T-cell (primary cell): Measurements from ENCODE around the gene LRCH1. TPM values are rescaled to one million over a fixed set of nuclear protein-coding genes. Genes with fewer than 3 reads are reported as not detected.

Experiments
- ATAC-seq, 4 experiments: fragments of 200-7000 bp in 3 of 4; fragments of 150-1000 bp in 1 of 4; cut with Tn5 transposase; replicated peaks in 1 of 4; 1 replicate in 3 of 4; 2 replicates in 1 of 4; pipeline ENCODE4 v1.10.0; 2021; ENCODE audit warnings: moderate library complexity in 3 of 4, mild to moderate bottlenecking in 2 of 4, moderate number of reproducible peaks in 1 of 4
- CTCF ChIA-PET, 2 donors: fragments of 300-600 bp; sonication (Branson Sonifier 250); formaldehyde crosslinking; loops; one replicate each; lab custom pipeline; 2022; ENCODE audit warnings: antibody characterized with exemption in 2 of 2; lab: Charles Lee
- POLR2A ChIA-PET, 2 donors: fragments of 300-600 bp; sonication (Branson Sonifier 250); formaldehyde crosslinking; loops; one replicate each; lab custom pipeline; 2022; ENCODE audit warnings: antibody characterized with exemption in 2 of 2; lab: Charles Lee
- DNase-seq, 35 experiments: peaks; one replicate each; pipeline versions ENCODE4 v3.0.0 to v3.0.0-alpha.2; 2013 to 2023
- H3K27ac ChIP-seq: one replicate; pipeline ENCODE4 v1.5.1; 2013; ENCODE audit warnings: low read length
- H3K27me3 ChIP-seq, 2 experiments: replicated peaks in 1 of 2; 1 replicate in 1 of 2; 2 replicates in 1 of 2; pipeline versions ENCODE4 v1.6.1 to v1.7.0; 2013; ENCODE audit warnings: low read length in 1 of 2, mixed read lengths in 1 of 2; ENCODE audit not compliant: control insufficient read depth in 2 of 2, insufficient read depth in 2 of 2; ENCODE audit errors: extremely low read depth in 1 of 2
- H3K36me3 ChIP-seq, 2 donors: 1 replicate in 1 of 2; 2 replicates in 1 of 2; pipeline versions ENCODE4 v1.6.1 to v1.7.0; 2013; ENCODE audit warnings: low read length in 1 of 2; ENCODE audit not compliant: control insufficient read depth in 2 of 2, insufficient read depth in 1 of 2; ENCODE audit errors: extremely low read depth in 1 of 2
- H3K4me1 ChIP-seq, 2 experiments: 1 replicate in 1 of 2; 2 replicates in 1 of 2; pipeline versions ENCODE4 v1.6.1 to v1.7.0; 2013; ENCODE audit warnings: low read length in 2 of 2, mixed read lengths in 1 of 2; ENCODE audit not compliant: insufficient read depth in 2 of 2, control insufficient read depth in 1 of 2; ENCODE audit errors: extremely low read depth in 1 of 2
- H3K4me3 ChIP-seq, 2 donors: 1 replicate in 1 of 2; 2 replicates in 1 of 2; pipeline versions ENCODE4 v1.5.1 to v1.7.0; 2013; ENCODE audit warnings: mild to moderate bottlenecking in 2 of 2, low read length in 1 of 2, moderate library complexity in 1 of 2; ENCODE audit not compliant: control insufficient read depth in 1 of 2; ENCODE audit errors: extremely low read depth in 1 of 2
- H3K9me3 ChIP-seq: 2 replicates; pipeline ENCODE4 v1.7.0; 2013
- H3K27ac Mint-ChIP-seq, 2 donors: one replicate each; pipeline ENCODE4 v1.8.0; 2020 to 2021; ENCODE audit warnings: mild to moderate bottlenecking in 2 of 2, mixed read lengths in 2 of 2
- H3K27me3 Mint-ChIP-seq, 2 donors: one replicate each; pipeline ENCODE4 v1.8.0; 2021 to 2022; ENCODE audit warnings: mixed read lengths in 2 of 2
- H3K36me3 Mint-ChIP-seq: one replicate; pipeline ENCODE4 v1.8.0; 2021; ENCODE audit warnings: mixed read lengths
- H3K4me1 Mint-ChIP-seq, 3 donors: one replicate each; pipeline ENCODE4 v1.8.0; 2020 to 2022; ENCODE audit warnings: mixed read lengths in 3 of 3, mild to moderate bottlenecking in 1 of 3
- H3K4me3 Mint-ChIP-seq, 3 donors: one replicate each; pipeline ENCODE4 v1.8.0; 2020 to 2022; ENCODE audit warnings: mild to moderate bottlenecking in 3 of 3, mixed read lengths in 3 of 3, moderate library complexity in 3 of 3
- H3K9me3 Mint-ChIP-seq, 3 donors: one replicate each; pipeline ENCODE4 v1.8.0; 2020 to 2022; ENCODE audit warnings: mixed read lengths in 3 of 3
- WGBS: methylation state at CpG from one replicate; pipeline ENCODE4 v1.1.5; 2013; ENCODE audit warnings: missing lambda C conversion rate; ENCODE audit not compliant: insufficient coverage; 5-methylcytosine and 5-hydroxymethylcytosine counted together
- total RNA-seq, 35 experiments: library from RNA in 6 of 35; stranded (reverse) in 6 of 35; fragments of 120-200 nt in 1 of 35; gene quantifications; one replicate each; pipeline versions ENCODE4 v1.2.1 to v1.2.4 and lab custom pipeline; 2013 to 2026

LRCH1 gene
- total RNA-seq, 5 donors from 2014 or later (not counting 1 experiment from before 2014, with no cell fraction given) = 16.0 to 21.8 (median 17.9) TPM

- no peak for DNase-seq
- no peaks in the 10 kb centered on the region for H3K36me3 ChIP-seq
- ChIA-PET POLR2A (no interaction called here), CTCF (interaction anchor here in 1 of 2 donors (0.6 kb wide), 1 partner anchor 11 kb away, joined by 3 read pairs; no protein-coding TSS in a partner anchor)
- H3K4me1 ChIP-seq = no peaks in the 10 kb centered on the region
- H3K27me3 ChIP-seq = no peaks in the 10 kb centered on the region
- Mint-ChIP-seq H3K27me3 (peaks cover 4 to 11% of the 10 kb centered on the region in 2 donors), H3K36me3 (no peaks in the 10 kb centered on the region), H3K9me3 (peaks cover 0 to 4% (median 0%) of the 10 kb centered on the region in 3 donors), H3K4me1 (no peaks in the 10 kb centered on the region), H3K4me3 (no peak overlapping the region), H3K27ac (no peak overlapping the region)
- no peak for ATAC-seq
- H3K9me3 ChIP-seq = no peaks in the 10 kb centered on the region
- no peak overlapping the region for H3K4me3 ChIP-seq
- H3K27ac ChIP-seq = no peak overlapping the region
Observed at GRCh38 chr13:46522748-46523030, 30.3 kb upstream of the LRCH1 start.

- no peaks in the 10 kb centered on the region for H3K4me1 Mint-ChIP-seq
- no peak overlapping the region for H3K27ac Mint-ChIP-seq
- no peaks in the 10 kb centered on the region for H3K27me3 ChIP-seq
- no peaks in the 10 kb centered on the region for H3K36me3 ChIP-seq
- H3K36me3 Mint-ChIP-seq = no peaks in the 10 kb centered on the region
- H3K4me3 Mint-ChIP-seq = no peak overlapping the region
- H3K4me3 ChIP-seq = no peak overlapping the region
- H3K9me3 ChIP-seq = no peaks in the 10 kb centered on the region
- peaks cover 0 to 4% (median 0%) of the 10 kb centered on the region in 3 donors for H3K9me3 Mint-ChIP-seq
- CTCF ChIA-PET = interaction anchor here in 1 of 2 donors (0.7 kb wide), 1 partner anchor 186 kb away, joined by 3 read pairs; no protein-coding TSS in a partner anchor
- no peaks in the 10 kb centered on the region for H3K4me1 ChIP-seq
- POLR2A ChIA-PET = interaction anchor here in 1 of 2 donors (0.7 kb wide), 2 partner anchors 44 to 1017 kb away, joined by 4 to 6 read pairs; no protein-coding TSS in a partner anchor
- no CpG with 5 or more reads among the region's 2 CpGs for WGBS
- H3K27me3 Mint-ChIP-seq = peaks cover 4 to 6% of the 10 kb centered on the region in 2 donors
- ATAC-seq = no peak
- H3K27ac ChIP-seq = no peak overlapping the region
- no peak for DNase-seq
Observed at GRCh38 chr13:46523972-46524752, 28.8 kb upstream of the LRCH1 start.

GRCh38 chr13:46526100-46526735 lies 26.8 kb upstream of the LRCH1 start:
- ChIA-PET CTCF (no interaction called here), POLR2A (no interaction called here)
- Histone ChIP-seq H3K27me3 (no peaks in the 10 kb centered on the region), H3K9me3 (no peaks in the 10 kb centered on the region), H3K36me3 (no peaks in the 10 kb centered on the region), H3K4me3 (no peak overlapping the region), H3K4me1 (no peaks in the 10 kb centered on the region), H3K27ac (no peak overlapping the region)
- Mint-ChIP-seq H3K27me3 (peaks cover 4 to 6% of the 10 kb centered on the region in 2 donors), H3K36me3 (no peaks in the 10 kb centered on the region), H3K4me1 (no peaks in the 10 kb centered on the region), H3K9me3 (peaks cover 0 to 4% (median 0%) of the 10 kb centered on the region in 3 donors), H3K27ac (no peak overlapping the region), H3K4me3 (no peak overlapping the region)
- ATAC-seq (no peak), DNase-seq (no peak)
- 54% methylated on average over 3 of the region's 7 CpGs for WGBS

- no peaks in the 10 kb centered on the region for H3K4me1 ChIP-seq
- H3K27me3 ChIP-seq = no peaks in the 10 kb centered on the region
- Mint-ChIP-seq H3K4me1 (no peaks in the 10 kb centered on the region), H3K27me3 (peaks cover 4 to 6% of the 10 kb centered on the region in 2 donors), H3K4me3 (no peak overlapping the region), H3K9me3 (no peaks in the 10 kb centered on the region), H3K27ac (no peak overlapping the region), H3K36me3 (no peaks in the 10 kb centered on the region)
- no CpG with 5 or more reads among the region's 3 CpGs for WGBS
- POLR2A ChIA-PET = no interaction called here
- H3K9me3 ChIP-seq = no peaks in the 10 kb centered on the region
- no peak overlapping the region for H3K4me3 ChIP-seq
- no peak overlapping the region for H3K27ac ChIP-seq
- ATAC-seq (no peak), DNase-seq (no peak)
- no peaks in the 10 kb centered on the region for H3K36me3 ChIP-seq
- CTCF ChIA-PET = no interaction called here
Observed at GRCh38 chr13:46526740-46527139, 26.2 kb upstream of the LRCH1 start.

GRCh38 chr13:46527237-46527636 lies 25.7 kb upstream of the LRCH1 start:
- Mint-ChIP-seq H3K4me3 (no peak overlapping the region), H3K36me3 (no peaks in the 10 kb centered on the region), H3K27ac (no peak overlapping the region), H3K4me1 (no peaks in the 10 kb centered on the region), H3K9me3 (no peaks in the 10 kb centered on the region), H3K27me3 (peaks cover 4 to 6% of the 10 kb centered on the region in 2 donors)
- no peak overlapping the region for H3K27ac ChIP-seq
- POLR2A ChIA-PET = no interaction called here
- DNase-seq = no peak
- no peaks in the 10 kb centered on the region for H3K27me3 ChIP-seq
- no peaks in the 10 kb centered on the region for H3K4me1 ChIP-seq
- no peak for ATAC-seq
- no peak overlapping the region for H3K4me3 ChIP-seq
- H3K9me3 ChIP-seq = no peaks in the 10 kb centered on the region
- CTCF ChIA-PET = no interaction called here
- H3K36me3 ChIP-seq = no peaks in the 10 kb centered on the region
- WGBS = 80% methylated on average over 1 of the region's 2 CpGs

- ChIA-PET CTCF (no interaction called here), POLR2A (no interaction called here)
- no peaks in the 10 kb centered on the region for H3K9me3 Mint-ChIP-seq
- H3K27me3 ChIP-seq = no peaks in the 10 kb centered on the region
- WGBS = 20% methylated on average over 1 of the region's 4 CpGs
- H3K27ac Mint-ChIP-seq = no peak overlapping the region
- H3K9me3 ChIP-seq = no peaks in the 10 kb centered on the region
- H3K4me3 Mint-ChIP-seq = no peak overlapping the region
- H3K4me1 ChIP-seq = no peaks in the 10 kb centered on the region
- no peaks in the 10 kb centered on the region for H3K36me3 ChIP-seq
- H3K27ac ChIP-seq = no peak overlapping the region
- no peaks in the 10 kb centered on the region for H3K36me3 Mint-ChIP-seq
- ATAC-seq (no peak), DNase-seq (no peak)
- peaks cover 4 to 6% of the 10 kb centered on the region in 2 donors for H3K27me3 Mint-ChIP-seq
- no peaks in the 10 kb centered on the region for H3K4me1 Mint-ChIP-seq
- no peak overlapping the region for H3K4me3 ChIP-seq
Observed at GRCh38 chr13:46529216-46529919, 23.6 kb upstream of the LRCH1 start.
